ENCODE data around the gene COG5. TPM values are rescaled to one million over a fixed set of nuclear protein-coding genes. Genes with fewer than 3 reads are reported as not detected.
A peak's percentile ranks its signal among the peaks of the same experiment; 100 is the strongest.

The COG5 gene
- total RNA-seq, 2 experiments from 2014 or later = 37.6 to 40.3 TPM

DNA sequence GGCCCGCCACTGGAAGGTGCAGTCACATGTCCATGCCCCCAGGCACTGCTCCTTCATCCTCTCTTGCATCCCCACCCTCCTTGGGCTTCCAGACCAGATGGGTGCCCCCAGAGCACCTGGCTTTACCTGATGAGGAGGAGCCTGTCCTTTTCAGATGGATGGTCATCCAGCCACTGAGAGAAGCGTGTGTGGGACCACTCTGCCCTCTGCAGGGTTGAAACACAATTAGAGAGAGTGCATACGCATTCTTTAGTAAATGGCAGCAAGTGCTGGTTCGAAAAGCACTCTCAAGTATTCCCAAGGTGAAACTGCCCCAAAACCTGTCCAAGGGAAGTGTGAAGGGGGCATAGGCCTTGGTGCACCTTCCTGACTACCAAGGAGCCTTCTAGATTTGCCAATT is 353.3 kb downstream of the COG5 start:
- Mint-ChIP-seq H3K36me3 (ENCODE audit: low read depth) (peaks cover 31% of the 10 kb centered on the region), H3K4me1 (ENCODE audit: low read depth) (peaks cover 6% of the 10 kb centered on the region), H3K27me3 (no peaks in the 10 kb centered on the region), H3K27ac (no peak overlapping the region), H3K4me3 (no peak overlapping the region), H3K9me3 (peaks cover 6% of the 10 kb centered on the region)
- TF ChIP-seq, protein P1, sequence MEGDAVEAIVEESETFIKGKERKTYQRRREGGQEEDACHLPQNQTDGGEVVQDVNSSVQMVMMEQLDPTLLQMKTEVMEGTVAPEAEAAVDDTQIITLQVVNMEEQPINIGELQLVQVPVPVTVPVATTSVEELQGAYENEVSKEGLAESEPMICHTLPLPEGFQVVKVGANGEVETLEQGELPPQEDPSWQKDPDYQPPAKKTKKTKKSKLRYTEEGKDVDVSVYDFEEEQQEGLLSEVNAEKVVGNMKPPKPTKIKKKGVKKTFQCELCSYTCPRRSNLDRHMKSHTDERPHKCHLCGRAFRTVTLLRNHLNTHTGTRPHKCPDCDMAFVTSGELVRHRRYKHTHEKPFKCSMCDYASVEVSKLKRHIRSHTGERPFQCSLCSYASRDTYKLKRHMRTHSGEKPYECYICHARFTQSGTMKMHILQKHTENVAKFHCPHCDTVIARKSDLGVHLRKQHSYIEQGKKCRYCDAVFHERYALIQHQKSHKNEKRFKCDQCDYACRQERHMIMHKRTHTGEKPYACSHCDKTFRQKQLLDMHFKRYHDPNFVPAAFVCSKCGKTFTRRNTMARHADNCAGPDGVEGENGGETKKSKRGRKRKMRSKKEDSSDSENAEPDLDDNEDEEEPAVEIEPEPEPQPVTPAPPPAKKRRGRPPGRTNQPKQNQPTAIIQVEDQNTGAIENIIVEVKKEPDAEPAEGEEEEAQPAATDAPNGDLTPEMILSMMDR (IDR thresholded peaks at IDR 0.05) = no peak
- intact Hi-C loops (cut with micrococcal nuclease) = no loop called here
- no peak for ATAC-seq
- CTCF ChIA-PET = no interaction called here
- POLR2A ChIA-PET = no interaction called here
- no peak for DNase-seq

DNA sequence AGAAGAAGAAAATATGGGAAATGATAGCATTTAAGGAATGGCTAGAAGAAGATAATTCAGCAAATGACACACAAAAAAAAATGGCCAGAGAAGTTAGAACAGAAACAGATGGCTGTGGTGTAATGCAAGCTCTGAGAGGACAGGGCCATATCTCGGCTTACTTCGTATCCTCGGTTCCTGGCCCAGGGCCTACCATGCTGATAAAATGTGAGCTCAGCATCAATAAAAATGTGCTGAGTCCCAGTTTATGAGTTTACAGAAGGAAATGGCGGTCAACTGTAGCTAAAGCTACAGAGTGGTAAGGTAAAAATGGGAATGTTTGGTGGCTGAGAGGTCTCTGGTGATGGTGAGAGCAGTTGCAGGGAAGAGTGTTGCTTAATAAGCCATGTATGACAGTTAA is 354.2 kb downstream of the COG5 start:
- Mint-ChIP-seq H3K36me3 (ENCODE audit: low read depth) (peaks cover 31% of the 10 kb centered on the region), H3K9me3 (peaks cover 4% of the 10 kb centered on the region), H3K27ac (no peak overlapping the region), H3K27me3 (no peaks in the 10 kb centered on the region), H3K4me3 (no peak overlapping the region), H3K4me1 (ENCODE audit: low read depth) (peaks cover 6% of the 10 kb centered on the region)
- intact Hi-C loops (cut with micrococcal nuclease) = no loop called here
- POLR2A ChIA-PET = no interaction called here
- CTCF ChIA-PET = no interaction called here
- TF ChIP-seq, protein P1 (IDR thresholded peaks at IDR 0.05) = no peak
- no peak for ATAC-seq
- no peak for DNase-seq

DNA sequence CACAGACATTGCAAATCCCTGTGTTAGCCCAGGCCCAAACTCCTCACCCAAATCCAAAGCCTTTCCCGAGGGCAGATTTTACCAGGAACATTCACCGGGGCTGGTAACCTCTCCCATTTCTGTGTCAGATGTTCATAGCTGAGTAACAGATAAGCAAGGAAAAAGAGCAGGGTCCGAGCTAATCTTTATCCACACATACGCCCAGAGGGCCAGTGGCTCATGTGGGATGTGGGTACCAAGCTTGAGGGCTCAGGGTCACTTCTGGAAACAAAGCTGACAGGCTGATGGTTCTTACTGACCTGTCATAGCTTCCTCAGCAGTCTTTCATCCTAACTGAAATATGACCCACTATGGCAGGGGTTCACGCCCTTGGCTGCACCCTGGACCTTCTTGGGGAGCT is 355.2 kb downstream of the COG5 start:
- intact Hi-C loops (cut with micrococcal nuclease) = no loop called here

DNA sequence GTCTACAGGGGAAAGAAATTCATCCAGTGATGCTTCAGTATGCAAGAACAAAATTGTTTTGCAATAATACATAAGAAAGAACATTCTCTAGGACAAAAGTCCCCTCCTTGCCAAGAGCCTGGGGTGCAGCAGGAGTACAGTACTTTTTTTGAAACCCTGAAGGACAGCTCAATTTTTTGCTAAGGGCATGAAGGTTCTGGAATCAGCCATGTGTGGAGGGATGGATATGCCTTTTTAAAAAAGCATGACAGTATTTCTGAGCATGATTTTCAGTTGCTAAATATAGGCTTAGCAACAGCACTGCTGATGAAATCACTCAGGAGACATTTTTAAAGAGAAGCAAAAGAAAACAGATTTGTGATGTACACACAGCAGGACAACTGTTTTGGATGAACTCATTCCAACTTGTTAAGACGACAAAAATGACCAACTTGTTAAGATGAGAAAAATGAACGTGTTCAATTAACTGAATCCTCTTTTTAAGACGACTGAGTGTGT is 355.6 kb downstream of the COG5 start:
- Mint-ChIP-seq H3K4me3 (no peak overlapping the region), H3K4me1 (ENCODE audit: low read depth) (peaks cover 6% of the 10 kb centered on the region), H3K27ac (no peak overlapping the region), H3K9me3 (no peaks in the 10 kb centered on the region), H3K36me3 (ENCODE audit: low read depth) (peaks cover 31% of the 10 kb centered on the region), H3K27me3 (no peaks in the 10 kb centered on the region)
- ATAC-seq = no peak
- POLR2A ChIA-PET = interaction anchor here (1.2 kb wide), 1 partner anchor 16 kb away, joined by 4 read pairs; no protein-coding TSS in a partner anchor
- TF ChIP-seq, protein P1 (IDR thresholded peaks at IDR 0.05) = no peak
- no peak for DNase-seq
- CTCF ChIA-PET = no interaction called here
- intact Hi-C loops (cut with micrococcal nuclease) = no loop called here

More for the DNA sequence above, 355.2 kb downstream of the COG5 start:
- Mint-ChIP-seq H3K4me1 (ENCODE audit: low read depth) (peaks cover 6% of the 10 kb centered on the region), H3K27ac (no peak overlapping the region), H3K27me3 (no peaks in the 10 kb centered on the region), H3K9me3 (peaks cover under 1% of the 10 kb centered on the region), H3K36me3 (ENCODE audit: low read depth) (peaks cover 34% of the 10 kb centered on the region), H3K4me3 (no peak overlapping the region)
- TF ChIP-seq, protein P1 (IDR thresholded peaks at IDR 0.05) = no peak
- ChIA-PET CTCF (no interaction called here), POLR2A (no interaction called here)
- ATAC-seq (no peak), DNase-seq (no peak)

DNA sequence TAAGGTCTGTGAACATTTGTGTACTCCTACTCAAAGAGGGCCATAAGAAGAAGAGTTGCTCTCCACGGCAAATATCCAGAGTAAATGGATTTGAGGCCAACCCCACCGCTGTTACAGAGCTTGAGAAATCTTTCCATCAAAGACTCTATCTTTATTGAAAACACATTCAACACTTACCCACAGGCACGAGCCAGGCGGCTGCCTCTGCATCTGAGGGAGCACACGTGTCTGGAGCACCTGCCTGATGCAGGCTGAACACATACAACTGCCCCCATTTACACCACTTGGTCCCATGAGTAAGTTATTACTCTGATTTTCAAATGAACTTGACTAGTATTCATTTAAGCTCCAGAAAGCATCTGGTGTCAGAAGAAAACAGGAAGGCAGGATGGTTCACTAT is 356.3 kb downstream of the COG5 start:
- Mint-ChIP-seq H3K27me3 (no peaks in the 10 kb centered on the region), H3K36me3 (ENCODE audit: low read depth) (peaks cover 31% of the 10 kb centered on the region), H3K9me3 (no peaks in the 10 kb centered on the region), H3K27ac (peak overlapping the region; percentile 27), H3K4me1 (ENCODE audit: low read depth) (peaks cover 2% of the 10 kb centered on the region), H3K4me3 (no peak overlapping the region)
- CTCF ChIA-PET = no interaction called here
- POLR2A ChIA-PET = interaction anchor here (1.2 kb wide), 1 partner anchor 16 kb away, joined by 4 read pairs; no protein-coding TSS in a partner anchor
- TF ChIP-seq, protein P1 (IDR thresholded peaks at IDR 0.05) = no peak
- no peak for DNase-seq
- no peak for ATAC-seq
- intact Hi-C loops (cut with micrococcal nuclease) = no loop called here
